GM12864 (cell line): ENCODE data around the gene DIAPH2.

Source experiments
- DNase-seq: peaks from one replicate; pipeline ENCODE4 v3.0.0-alpha.2; 2011; ENCODE audit warnings: low read depth
- H3K4me3 ChIP-seq: 2 replicates; pipeline ENCODE4 v1.5.1; 2011; ENCODE audit warnings: mild to moderate bottlenecking, low read depth, low read length, control low read depth
- CTCF ChIP-seq: IDR thresholded peaks from 2 replicates; pipeline ENCODE4 v1.5.1; 2011; ENCODE audit warnings: low read depth, mild to moderate bottlenecking, moderate library complexity, low read length, control low read depth, inconsistent platforms; ENCODE audit errors: missing control alignments

DIAPH2 gene

GRCh38 chrX:97479106-97479890 lies 794.7 kb downstream of the DIAPH2 start:
- no peak for DNase-seq
- TF ChIP-seq CTCF = no peak
- no peak overlapping the region for H3K4me3 ChIP-seq

- TF ChIP-seq CTCF = no peak
Observed at GRCh38 chrX:97481228-97481627, 796.6 kb downstream of the DIAPH2 start.

GRCh38 chrX:97482666-97483300 lies 798.1 kb downstream of the DIAPH2 start:
- TF ChIP-seq CTCF = no peak
- DNase-seq = no peak
- no peak overlapping the region for H3K4me3 ChIP-seq

More at GRCh38 chrX:97481228-97481627, 796.6 kb downstream of the DIAPH2 start:
- H3K4me3 ChIP-seq = no peak overlapping the region
- DNase-seq = no peak

DNA sequence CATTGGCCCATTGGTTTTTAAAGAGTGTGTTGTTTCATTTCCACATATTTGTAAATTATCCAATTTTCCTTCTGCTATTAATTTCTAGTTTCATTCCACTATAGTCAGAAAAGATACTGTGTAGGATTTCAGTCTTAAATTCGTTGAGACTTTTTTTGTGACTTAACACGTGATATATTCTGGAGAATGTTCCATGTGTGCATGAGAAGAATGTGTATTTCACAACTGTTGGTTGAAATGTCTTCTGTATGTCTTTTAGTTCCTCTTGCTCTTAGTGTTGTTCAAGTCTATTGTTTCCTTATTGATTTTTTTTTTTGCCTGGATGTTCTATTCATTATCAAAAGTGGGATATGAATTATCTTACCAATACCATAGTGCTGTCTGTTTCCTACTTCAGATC lies 806.0 kb downstream of the DIAPH2 start:
- no peak for TF ChIP-seq CTCF
- H3K4me3 ChIP-seq = no peak overlapping the region
- DNase-seq = no peak

- TF ChIP-seq CTCF = no peak
- no peak overlapping the region for H3K4me3 ChIP-seq
- peak; percentile 31 for DNase-seq
Observed at GRCh38 chrX:97494756-97495372, 810.2 kb downstream of the DIAPH2 start.

DNA sequence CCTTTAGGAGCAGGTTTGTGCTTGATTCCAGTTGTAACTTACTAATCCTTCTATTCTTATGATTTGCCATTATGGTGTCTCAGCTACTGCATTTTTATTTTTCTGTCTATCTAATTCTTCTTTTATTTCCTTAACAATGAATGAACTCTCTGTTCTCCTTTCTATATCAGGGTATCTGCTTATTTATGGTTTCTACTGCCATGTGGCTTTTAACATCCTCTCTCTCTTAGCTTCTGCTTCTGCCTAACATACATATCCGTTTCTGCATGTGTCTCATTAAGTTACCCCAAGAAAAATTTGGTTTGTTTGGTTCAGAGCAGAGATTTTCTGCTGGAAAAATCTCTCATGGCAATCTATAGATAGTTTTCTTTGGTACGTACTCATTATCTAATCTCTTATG lies 813.5 kb downstream of the DIAPH2 start:
- DNase-seq = no peak
- TF ChIP-seq CTCF = no peak
- H3K4me3 ChIP-seq = no peak overlapping the region
